H1 (cell line): ENCODE data around the gene DNAJB1. TPM values are rescaled to one million over a fixed set of nuclear protein-coding genes. Genes with fewer than 3 reads are reported as not detected.

Experiments used
- CTCF ChIA-PET: fragments of 300-600 bp; sonication (Branson Sonifier 250); formaldehyde crosslinking; loops from one replicate; lab custom pipeline; 2021; ENCODE audit not compliant: partially characterized antibody; lab: Charles Lee
- POLR2A ChIA-PET: fragments of 300-600 bp; sonication (Branson Sonifier 250); formaldehyde crosslinking; loops from one replicate; lab custom pipeline; 2021; ENCODE audit warnings: inconsistent platforms; ENCODE audit not compliant: partially characterized antibody; lab: Charles Lee
- DNase-seq, 2 experiments: peaks; one replicate each; pipeline versions ENCODE4 v3.0.0 to v3.0.0-alpha.2; 2010 to 2022; ENCODE audit warnings: low spot score in 2 of 2, low read depth in 1 of 2, mixed read lengths in 1 of 2
- FAIRE-seq: peaks from 2 replicates; lab custom pipeline; 2011; peaks lifted over from hg19 to GRCh38; lab: Jason Lieb, UNC
- H2AFZ ChIP-seq: 2 replicates; pipeline ENCODE4 v1.8.1; 2012; ENCODE audit warnings: low read length, inconsistent platforms
- H2AK5ac ChIP-seq: 2 replicates; pipeline ENCODE4 v1.6.1; 2013; ENCODE audit warnings: low read depth, low read length
- H2BK120ac ChIP-seq: replicated peaks from 2 replicates; pipeline ENCODE3; 2013; ENCODE audit warnings: low read depth, low read length, inconsistent platforms
- H2BK12ac ChIP-seq: 2 replicates; pipeline ENCODE4 v1.6.1; 2013; ENCODE audit warnings: low read depth, low read length
- H2BK15ac ChIP-seq: 2 replicates; pipeline ENCODE4 v1.6.1; 2013; ENCODE audit warnings: low read length
- H2BK20ac ChIP-seq: 2 replicates; pipeline ENCODE4 v1.6.1; 2013; ENCODE audit warnings: low read length
- H2BK5ac ChIP-seq: 2 replicates; pipeline ENCODE4 v1.6.1; 2013; ENCODE audit warnings: low read depth, low read length
- H3K14ac ChIP-seq: 2 replicates; pipeline ENCODE4 v1.6.1; 2013; ENCODE audit warnings: inconsistent platforms; ENCODE audit not compliant: insufficient read length
- H3K18ac ChIP-seq: 2 replicates; pipeline ENCODE4 v1.6.1; 2013; ENCODE audit warnings: low read length; ENCODE audit errors: extremely low read depth
- H3K23ac ChIP-seq: 2 replicates; pipeline ENCODE4 v1.6.1; 2013; ENCODE audit warnings: inconsistent platforms; ENCODE audit not compliant: insufficient read length
- H3K23me2 ChIP-seq: 2 replicates; pipeline ENCODE4 v1.6.1; 2013; ENCODE audit warnings: low read depth, low read length
- H3K27ac ChIP-seq: 2 replicates; pipeline ENCODE4 v1.6.1; 2011; ENCODE audit warnings: low read depth, low read length, inconsistent platforms
- H3K27me3 ChIP-seq, 4 experiments: replicated peaks in 1 of 4; 1 replicate in 1 of 4; 2 replicates in 3 of 4; pipeline versions ENCODE4 v1.6.1 to v1.8.1; 2011 to 2013; ENCODE audit warnings: low read length in 3 of 4, mild to moderate bottlenecking in 3 of 4, inconsistent platforms in 2 of 4, mixed read lengths in 2 of 4, moderate library complexity in 1 of 4; ENCODE audit not compliant: control insufficient read depth in 3 of 4, insufficient read depth in 3 of 4; ENCODE audit errors: extremely low read depth in 1 of 4
- H3K36me3 ChIP-seq, 4 experiments: 2 replicates each; pipeline versions ENCODE4 v1.6.1 to v1.8.1; 2011 to 2013; ENCODE audit warnings: mild to moderate bottlenecking in 4 of 4, low read length in 3 of 4, moderate library complexity in 2 of 4, control low read depth in 1 of 4, inconsistent platforms in 1 of 4; ENCODE audit not compliant: insufficient read depth in 4 of 4, control insufficient read depth in 2 of 4
- H3K4ac ChIP-seq: replicated peaks from 2 replicates; pipeline ENCODE3; 2013; ENCODE audit warnings: low read length, low read depth, mixed read lengths, inconsistent platforms; ENCODE audit not compliant: insufficient read length
- H3K4me1 ChIP-seq, 4 experiments: replicated peaks in 1 of 4; 1 replicate in 1 of 4; 2 replicates in 3 of 4; pipeline versions ENCODE4 v1.6.1 to v1.8.1; 2011 to 2013; ENCODE audit warnings: low read length in 3 of 4, inconsistent platforms in 2 of 4, mixed read lengths in 1 of 4; ENCODE audit not compliant: insufficient read depth in 4 of 4, control insufficient read depth in 3 of 4
- H3K4me2 ChIP-seq, 2 experiments: 2 replicates each; pipeline versions ENCODE4 v1.6.1 to v1.8.1; 2011 to 2013; ENCODE audit warnings: low read depth in 2 of 2, low read length in 2 of 2, control low read depth in 1 of 2, inconsistent platforms in 1 of 2, mild to moderate bottlenecking in 1 of 2; ENCODE audit not compliant: insufficient read depth in 1 of 2
- H3K4me3 ChIP-seq, 4 experiments: fragments of 200-600, 300-600 bp in 1 of 4; sonication (generic), shearing (Covaris generic), sonication (Bioruptor Twin) in 1 of 4; 2 replicates each; pipeline versions ENCODE4 v1.5.1 to v1.8.1; 2011 to 2016; ENCODE audit warnings: low read length in 4 of 4, low read depth in 3 of 4, control low read depth in 2 of 4, inconsistent platforms in 2 of 4, mild to moderate bottlenecking in 2 of 4, mixed read lengths in 1 of 4, moderate library complexity in 1 of 4; ENCODE audit not compliant: insufficient read depth in 2 of 4; ENCODE audit errors: extremely low read depth in 1 of 4
- H3K56ac ChIP-seq: replicated peaks from 2 replicates; pipeline ENCODE3; 2013; ENCODE audit warnings: low read depth, mild to moderate bottlenecking, mixed read lengths, low read length, inconsistent platforms; ENCODE audit not compliant: insufficient read length
- H3K79me1 ChIP-seq: 2 replicates; pipeline ENCODE4 v1.6.1; 2013; ENCODE audit warnings: low read depth, low read length, control low read depth
- H3K79me2 ChIP-seq, 2 experiments: 2 replicates each; pipeline versions ENCODE4 v1.6.1 to v1.8.1; 2012 to 2013; ENCODE audit warnings: low read length in 2 of 2, mild to moderate bottlenecking in 2 of 2, inconsistent platforms in 1 of 2; ENCODE audit not compliant: insufficient read depth in 2 of 2, control insufficient read depth in 1 of 2
- H3K9ac ChIP-seq, 4 experiments: replicated peaks in 1 of 4; 1 replicate in 1 of 4; 2 replicates in 3 of 4; pipeline versions ENCODE4 v1.6.1 to v1.8.1; 2011 to 2013; ENCODE audit warnings: low read depth in 3 of 4, low read length in 3 of 4, control low read depth in 2 of 4, mild to moderate bottlenecking in 2 of 4, moderate library complexity in 2 of 4, inconsistent platforms in 1 of 4; ENCODE audit errors: extremely low read depth in 1 of 4
- H3K9me3 ChIP-seq, 2 experiments: 2 replicates each; pipeline versions ENCODE4 v1.6.1 to v1.8.1; 2012 to 2013; ENCODE audit warnings: mild to moderate bottlenecking in 2 of 2, moderate library complexity in 2 of 2, control low read depth in 1 of 2, inconsistent platforms in 1 of 2, low read depth in 1 of 2, low read length in 1 of 2, mixed read lengths in 1 of 2; ENCODE audit not compliant: insufficient read depth in 2 of 2
- H4K20me1 ChIP-seq, 2 experiments: replicated peaks in 1 of 2; 2 replicates each; pipeline versions ENCODE3 to v1.8.1; 2011 to 2013; ENCODE audit warnings: inconsistent platforms in 2 of 2, low read length in 2 of 2, mild to moderate bottlenecking in 1 of 2; ENCODE audit not compliant: insufficient read depth in 2 of 2, control insufficient read depth in 1 of 2
- H4K5ac ChIP-seq: 2 replicates; pipeline ENCODE4 v1.6.1; 2013; ENCODE audit warnings: low read length, low read depth, mixed read lengths, inconsistent platforms; ENCODE audit not compliant: insufficient read length
- H4K8ac ChIP-seq: 2 replicates; pipeline ENCODE4 v1.8.0; 2013; ENCODE audit warnings: mild to moderate bottlenecking, moderate library complexity, low read length, inconsistent platforms; ENCODE audit not compliant: insufficient read depth; ENCODE audit errors: extremely low read depth
- H4K91ac ChIP-seq: replicated peaks from 2 replicates; pipeline ENCODE3; 2013; ENCODE audit warnings: low read length, mixed read lengths, inconsistent platforms; ENCODE audit not compliant: insufficient read length
- BACH1 ChIP-seq: IDR thresholded peaks from 2 replicates; pipeline ENCODE4 v1.6.1; 2012; ENCODE audit warnings: low read length, improper control_type of control experiment
- CEBPB ChIP-seq: IDR thresholded peaks from 2 replicates; pipeline ENCODE4 v1.6.1; 2012; ENCODE audit warnings: low read depth, low read length
- EGR1 ChIP-seq: IDR thresholded peaks from 2 replicates; pipeline ENCODE4 v1.6.1; 2011; ENCODE audit warnings: low read depth, low read length, borderline replicate concordance
- GABPA ChIP-seq: IDR thresholded peaks from 2 replicates; pipeline ENCODE4 v1.6.1; 2011; ENCODE audit warnings: mild to moderate bottlenecking, low read length, moderate library complexity, borderline replicate concordance; ENCODE audit not compliant: insufficient read depth
- JUN ChIP-seq: IDR thresholded peaks from 2 replicates; pipeline ENCODE4 v1.6.1; 2011; ENCODE audit warnings: low read depth, mild to moderate bottlenecking, improper control_type of control experiment, low read length
- JUND ChIP-seq: IDR thresholded peaks from 2 replicates; pipeline ENCODE4 v1.6.1; 2011; ENCODE audit warnings: mild to moderate bottlenecking, improper control_type of control experiment, low read length
- KDM1A ChIP-seq: fragments of 200-600, 300-600 bp; sonication (generic); IDR thresholded peaks from 2 replicates; pipeline ENCODE4 v1.7.1; 2016; ENCODE audit warnings: mild to moderate bottlenecking, low read length, borderline replicate concordance
- MAX ChIP-seq: IDR thresholded peaks from 2 replicates; pipeline ENCODE4 v1.6.1; 2012; ENCODE audit warnings: inconsistent platforms
- RAD21 ChIP-seq, 2 experiments: IDR thresholded peaks in 1 of 2; conservative IDR thresholded peaks in 1 of 2; 2 replicates each; pipeline ENCODE4 v1.6.1; 2011; ENCODE audit warnings: low read depth in 2 of 2, low read length in 2 of 2, improper control_type of control experiment in 1 of 2, inconsistent platforms in 1 of 2, mild to moderate bottlenecking in 1 of 2, moderate library complexity in 1 of 2
- RNF2 ChIP-seq: fragments of 200-900, 300-1000 bp; sonication (generic); IDR thresholded peaks from 2 replicates; pipeline ENCODE4 v1.7.1; 2016; ENCODE audit warnings: borderline replicate concordance, low read depth, mild to moderate bottlenecking, antibody characterized with exemption, low read length; ENCODE audit not compliant: poor library complexity, severe bottlenecking; ENCODE audit errors: missing control alignments
- SIRT6 ChIP-seq: IDR thresholded peaks from one replicate; pipeline ENCODE4 v1.7.1; 2012; ENCODE audit warnings: low read length, inconsistent platforms
- YY1 ChIP-seq: IDR thresholded peaks from 2 replicates; pipeline ENCODE4 v1.6.1; 2011; ENCODE audit warnings: low read depth, mild to moderate bottlenecking, low read length
- WGBS, 2 experiments: shearing (Covaris generic) in 1 of 2; methylation state at CpG; one replicate each; pipeline versions ENCODE4 v1.1.6 to v1.1.7; 2013 to 2015; ENCODE audit warnings: low lambda C conversion rate in 2 of 2, mixed read lengths in 2 of 2, inconsistent platforms in 1 of 2, low coverage in 1 of 2, missing lambda C conversion rate in 1 of 2; ENCODE audit not compliant: insufficient replicate concordance in 2 of 2, insufficient coverage in 1 of 2, insufficient read length in 1 of 2; ENCODE audit errors: extremely low coverage in 1 of 2, missing lambda C conversion rate in 1 of 2; 5-methylcytosine and 5-hydroxymethylcytosine counted together
- polyA plus RNA-seq, 7 experiments: library from polyadenylated mRNA; depleted of rRNA in 3 of 7; stranded (reverse) in 5 of 7; unstranded in 2 of 7; fragments of >200 nt in 5 of 7; fragments of 200-250 nt in 2 of 7; gene quantifications; 1 replicate in 5 of 7; 2 replicates in 1 of 7; 4 replicates in 1 of 7; pipeline versions ENCODE4 v1.2.1 to v1.2.3, GENCODE V29; 2011 to 2013; ENCODE audit warnings: missing spikeins in 2 of 7, mixed read lengths in 2 of 7
- total RNA-seq: library from RNA; stranded (reverse); fragmentation: NEBNext Ultra II Directional; extraction: Animal tissue kit (Norgen Biotek cat#: 25700); gene quantifications from 2 replicates; pipeline ENCODE4 v1.2.1, GENCODE V29; 2021

DNAJB1 gene
- total and polyA plus RNA-seq, 2 of the 8 experiments (the other 6 are each of a cell fraction or from before 2014, with no cell fraction given), result 62.9 to 64.3 TPM

- Histone ChIP-seq H3K27ac (no peak overlapping the region), H3K79me2 (no peaks in the 10 kb centered on the region), H2BK20ac (no peak overlapping the region), H2BK5ac (no peak overlapping the region), H4K5ac (no peak overlapping the region), H3K18ac (no peak overlapping the region), H3K4me3 (no peak overlapping the region), H3K9ac (no peak overlapping the region), H3K36me3 (peaks cover 5 to 17% (median 10%) of the 10 kb centered on the region in 4 experiments; a peak in 6 of 8 replicates), H3K23me2 (no peaks in the 10 kb centered on the region; the same call in 1 of the 2 replicates), H2AK5ac (no peak overlapping the region), H4K91ac (no peak overlapping the region), H2AFZ (no peak overlapping the region), H3K4me1 (peaks cover 0 to 29% (median 15%) of the 10 kb centered on the region in 4 experiments; a peak in 6 of 7 replicates), H2BK120ac (no peak overlapping the region), H3K27me3 (no peaks in the 10 kb centered on the region), H3K9me3 (no peaks in the 10 kb centered on the region), H3K14ac (no peak overlapping the region), H2BK12ac (no peak overlapping the region), H3K79me1 (no peaks in the 10 kb centered on the region), H4K20me1 (peaks cover 0 to 8% of the 10 kb centered on the region in 2 experiments), H3K4ac (no peak overlapping the region), H2BK15ac (no peak overlapping the region), H3K4me2 (no peak overlapping the region), H3K23ac (no peak overlapping the region), H3K56ac (no peak overlapping the region), H4K8ac (no peak overlapping the region)
- TF ChIP-seq JUND (no peak), RNF2 (no peak), CEBPB (no peak), GABPA (no peak), MAX (no peak), JUN (no peak), EGR1 (no peak), KDM1A (no peak), SIRT6 (no peak), YY1 (no peak), RAD21 (IDR thresholded peaks at IDR 0.05 in 1 of 2, conservative IDR thresholded peaks at IDR 0.05 in 1 of 2; ENCODE audit: low read depth in 2 of 2, low read length in 2 of 2) (no peak), BACH1 (no peak)
- no peak for DNase-seq
- 86% methylated on average over 20 of the region's 24 CpGs; no CpG with 5 or more reads in 1 of the 2 experiments for WGBS, 2 experiments
- POLR2A ChIA-PET, result interaction anchor here (0.6 to 1.4 kb wide), 4 partner anchors 15 to 314 kb away, joined by 3 to 4 read pairs (median 3); no protein-coding TSS in a partner anchor
- no peak for FAIRE-seq
- CTCF ChIA-PET, result interaction anchor here (0.6 to 4.7 kb wide), 8 partner anchors 11 to 893 kb away, joined by 3 to 34 read pairs (median 4); no protein-coding TSS in a partner anchor
Measured at GRCh38 chr19:14478113-14478545, 40.1 kb downstream of the DNAJB1 start.
